HepG2 (cell line): ENCODE results near the gene L3MBTL4. TPM values are rescaled to one million over a fixed set of nuclear protein-coding genes. Genes with fewer than 3 reads are reported as not detected.

Experiments used
- ATAC-seq: fragments of 200-7000 bp; cut with Tn5 transposase; 3 replicates; pipeline ENCODE4 v1.9.1; 2020; ENCODE audit warnings: mild to moderate bottlenecking, moderate library complexity
- BruUV-seq: library from RNA; stranded (reverse); fragments of 400-500 nt; replicated peaks from 2 replicates; lab custom pipeline; 2021; lab: Mats Ljungman, UMichigan
- CTCF ChIA-PET: fragments of 300-600 bp; formaldehyde crosslinking; extraction: SDS; loops from one replicate; lab custom pipeline; 2021; ENCODE audit warnings: low total read pairs, inconsistent platforms, low intra/inter-chr PET ratio; lab: Yijun Ruan, JAX
- POLR2A ChIA-PET: fragments of 350-600 bp; sonication (Branson Sonifier 250); formaldehyde crosslinking; loops from one replicate; lab custom pipeline; 2020; ENCODE audit warnings: antibody characterized with exemption, inconsistent platforms; lab: Yijun Ruan, JAX
- DNase-seq: peaks from one replicate; pipeline ENCODE4 v3.0.0-alpha.2; 2015; ENCODE audit warnings: low spot score
- FAIRE-seq: peaks from 3 replicates; lab custom pipeline; 2011; peaks lifted over from hg19 to GRCh38; lab: Jason Lieb, UNC
- H2AFZ ChIP-seq: one replicate; pipeline ENCODE4 v1.6.1; 2011; ENCODE audit warnings: low read length, inconsistent platforms
- H3K27ac ChIP-seq: fragments of 300-600 bp; 3 replicates; pipeline ENCODE4 v1.8.0; 2011; ENCODE audit warnings: mixed run types, mild to moderate bottlenecking, mixed read lengths, low read length, inconsistent platforms; ENCODE audit not compliant: insufficient read depth; ENCODE audit errors: extremely low read length
- H3K27me3 ChIP-seq, 2 experiments: fragments of 200-600 bp in 1 of 2; 2 replicates in 1 of 2; 3 replicates in 1 of 2; pipeline versions ENCODE4 v1.6.0 to v1.8.0; 2011; ENCODE audit warnings: low read length in 2 of 2, mild to moderate bottlenecking in 2 of 2, moderate library complexity in 2 of 2, inconsistent platforms in 1 of 2; ENCODE audit not compliant: insufficient read depth in 2 of 2, control insufficient read depth in 1 of 2
- H3K36me3 ChIP-seq, 2 experiments: fragments of 200-600 bp in 1 of 2; replicated peaks in 1 of 2; 2 replicates in 1 of 2; 3 replicates in 1 of 2; pipeline versions ENCODE4 v1.5.1 to v1.8.0; 2011; ENCODE audit warnings: low read length in 2 of 2, inconsistent platforms in 1 of 2; ENCODE audit not compliant: insufficient read depth in 2 of 2, control insufficient read depth in 1 of 2
- H3K4me1 ChIP-seq: 2 replicates; pipeline ENCODE4 v1.5.1; 2012; ENCODE audit warnings: low read length, inconsistent platforms; ENCODE audit not compliant: insufficient read depth
- H3K4me2 ChIP-seq: 2 replicates; pipeline ENCODE4 v1.6.0; 2011; ENCODE audit warnings: low read depth, low read length, inconsistent platforms
- H3K4me3 ChIP-seq, 3 experiments: fragments of 200-600 bp in 1 of 3; sonication (generic), shearing (Covaris generic) in 1 of 3; replicated peaks in 1 of 3; 2 replicates each; pipeline ENCODE4 v1.5.1; 2011 to 2016; ENCODE audit warnings: low read length in 3 of 3, inconsistent platforms in 2 of 3, low read depth in 2 of 3, mild to moderate bottlenecking in 2 of 3, control low read depth in 1 of 3, mixed read lengths in 1 of 3; ENCODE audit not compliant: insufficient read depth in 1 of 3
- H3K79me2 ChIP-seq: one replicate; pipeline ENCODE4 v1.6.1; 2011; ENCODE audit warnings: low read length, inconsistent platforms; ENCODE audit not compliant: insufficient read depth
- H3K9ac ChIP-seq: 2 replicates; pipeline ENCODE4 v1.6.0; 2011; ENCODE audit warnings: mild to moderate bottlenecking, low read depth, low read length, inconsistent platforms; ENCODE audit not compliant: insufficient read depth
- H3K9me3 ChIP-seq: 2 replicates; pipeline ENCODE4 v1.5.1; 2012; ENCODE audit warnings: mild to moderate bottlenecking, low read length
- H4K20me1 ChIP-seq: 2 replicates; pipeline ENCODE4 v1.6.0; 2011; ENCODE audit warnings: inconsistent platforms, mild to moderate bottlenecking, low read length, moderate library complexity; ENCODE audit not compliant: insufficient read depth
- GATAD1 ChIP-seq: IDR thresholded peaks from 2 replicates; pipeline ENCODE4 v1.6.1; 2016; ENCODE audit warnings: missing genetic modification reagents, missing compliant biosample characterization
- HHEX ChIP-seq: IDR thresholded peaks from 2 replicates; pipeline ENCODE4 v1.6.1; 2016; ENCODE audit warnings: control low read depth
- JUND ChIP-seq: sonication (generic); formaldehyde crosslinking; IDR thresholded peaks from 2 replicates; pipeline ENCODE4 v1.8.0; 2022; ENCODE audit warnings: mild to moderate bottlenecking, missing genetic modification reagents
- NKX3-1 ChIP-seq: sonication (generic); formaldehyde crosslinking; IDR thresholded peaks from 2 replicates; pipeline ENCODE4 v1.5.0; 2020; ENCODE audit warnings: missing genetic modification reagents
- ZNF207 ChIP-seq: fragments of 450-650 bp; IDR thresholded peaks from 2 replicates; pipeline ENCODE4 v1.6.1; 2016; ENCODE audit warnings: antibody characterized with exemption, borderline replicate concordance
- ZNF432 ChIP-seq: sonication (generic); formaldehyde crosslinking; IDR thresholded peaks from 2 replicates; pipeline ENCODE4 v1.5.0; 2020; ENCODE audit warnings: missing genetic modification reagents, mild to moderate bottlenecking, borderline replicate concordance
- ZNF639 ChIP-seq: conservative IDR thresholded peaks from 2 replicates; pipeline ENCODE4 v1.6.1; 2018; ENCODE audit warnings: missing genetic modification reagents
- WGBS: methylation state at CpG from one replicate; pipeline ENCODE4 v1.1.6; 2017; ENCODE audit warnings: low lambda C conversion rate; 5-methylcytosine and 5-hydroxymethylcytosine counted together
- in situ Hi-C: cut with HindIII; loops from 2 replicates; pipeline ENCODE4 v1.10.0; 2017; ENCODE audit warnings: low pct_unique_long_range_greater_than_20kb; ENCODE audit not compliant: extremely low pct_ligation_motif_present
- intact Hi-C: fragments of 100-400 bp; cut with micrococcal nuclease; formaldehyde crosslinking; loops from one replicate; pipeline ENCODE4 v1.10.0; 2022; ENCODE audit not compliant: unreplicated experiment
- polyA plus RNA-seq, 8 experiments: library from polyadenylated mRNA; depleted of rRNA in 3 of 8; stranded (reverse) in 7 of 8; unstranded in 1 of 8; fragments of >200 nt; fragmentation: Illumina TruSeq in 4 of 8; extraction: Trizol in 4 of 8; gene quantifications; 2 replicates each; pipeline versions ENCODE4 v1.2.1 to v1.2.3, GENCODE V29; 2011 to 2016; ENCODE audit warnings: low read depth in 4 of 8, missing spikeins in 1 of 8, mixed read lengths in 1 of 8; ENCODE audit not compliant: insufficient read depth in 1 of 8
- total RNA-seq, 5 experiments: library from RNA; depleted of rRNA; stranded (reverse); fragments of >200 nt; fragmentation: Illumina TruSeq; extraction: Trizol; gene quantifications; 2 replicates each; pipeline ENCODE4 v1.2.3, GENCODE V29; 2016; ENCODE audit warnings: low read depth in 1 of 5
- TF ChIP-seq, protein P1 (sequence below): sonication (generic); formaldehyde crosslinking; IDR thresholded peaks from 2 replicates; pipeline ENCODE4 v1.8.1; 2023; ENCODE audit warnings: mild to moderate bottlenecking, inconsistent platforms, moderate library complexity, missing genetic modification reagents, borderline replicate concordance

L3MBTL4 gene
- total and polyA plus RNA-seq, 2 of the 13 experiments (the other 11 are each of a cell fraction or from before 2014, with no cell fraction given), result 10.8 to 13.3 TPM

DNA sequence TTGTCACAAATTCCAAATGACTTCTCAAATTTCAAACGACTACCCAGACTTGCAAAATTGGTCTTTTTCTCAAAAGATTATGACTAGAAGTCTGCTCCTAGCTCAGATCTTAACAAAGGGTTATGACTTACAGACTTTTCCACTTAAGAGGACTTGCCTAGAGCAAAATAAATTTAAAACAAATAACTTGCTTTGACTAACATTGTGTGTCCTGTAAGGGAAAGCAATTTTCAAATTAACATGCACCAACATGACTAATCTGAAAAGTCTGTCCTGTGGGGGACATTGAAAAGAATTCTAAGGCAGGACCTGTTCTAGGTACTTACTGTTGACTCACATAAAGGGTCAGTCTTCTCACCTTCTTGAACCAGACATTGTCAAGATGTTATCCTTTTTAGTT is 465.9 kb downstream of the L3MBTL4 start:
- ChIA-PET POLR2A (no interaction called here), CTCF (no interaction called here)
- H3K4me3 ChIP-seq, result no peak overlapping the region
- no peak for DNase-seq
- no peaks in the 10 kb centered on the region for H3K4me1 ChIP-seq
- H4K20me1 ChIP-seq, result no peaks in the 10 kb centered on the region
- no peak overlapping the region for H3K27ac ChIP-seq
- H3K9me3 ChIP-seq, result no peaks in the 10 kb centered on the region
- in situ Hi-C loops (no loop called here), intact Hi-C loops (no loop called here)
- H3K9ac ChIP-seq, result no peak overlapping the region
- no peak for FAIRE-seq
- H2AFZ ChIP-seq, result no peak overlapping the region
- H3K79me2 ChIP-seq, result no peaks in the 10 kb centered on the region
- TF ChIP-seq NKX3-1 (CRISPR knock-in tag), result no peak
- no peak for TF ChIP-seq ZNF207
- TF ChIP-seq ZNF432, result no peak
- no peak for TF ChIP-seq ZNF639
- TF ChIP-seq, protein P1, sequence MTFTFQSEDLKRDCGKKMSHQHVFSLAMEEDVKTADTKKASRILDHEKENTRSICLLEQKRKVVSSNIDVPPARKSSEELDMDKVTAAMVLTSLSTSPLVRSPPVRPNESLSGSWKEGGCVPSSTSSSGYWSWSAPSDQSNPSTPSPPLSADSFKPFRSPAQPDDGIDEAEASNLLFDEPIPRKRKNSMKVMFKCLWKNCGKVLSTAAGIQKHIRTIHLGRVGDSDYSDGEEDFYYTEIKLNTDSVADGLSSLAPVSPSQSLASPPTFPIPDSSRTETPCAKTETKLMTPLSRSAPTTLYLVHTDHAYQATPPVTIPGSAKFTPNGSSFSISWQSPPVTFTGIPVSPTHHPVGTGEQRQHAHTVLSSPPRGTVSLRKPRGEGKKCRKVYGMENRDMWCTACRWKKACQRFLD (CRISPR knock-in tag), result no peak
- no peak for TF ChIP-seq JUND
- no peak for TF ChIP-seq GATAD1 (CRISPR knock-in tag)
- TF ChIP-seq HHEX (CRISPR knock-in tag), result no peak
- WGBS, result 0% methylated on average over 1 of the region's 1 CpG
- no TSS peak for BruUV-seq
- H3K36me3 ChIP-seq, result no peaks in the 10 kb centered on the region
- H3K4me2 ChIP-seq, result no peak overlapping the region
- H3K27me3 ChIP-seq, result no peaks in the 10 kb centered on the region
- ATAC-seq, result no peak
